HepG2 (cell line): ENCODE data around the gene MYORG. TPM values are rescaled to one million over a fixed set of nuclear protein-coding genes. Genes with fewer than 3 reads are reported as not detected.

Experiments
- ETV5 ChIP-seq: IDR thresholded peaks from 2 replicates; pipeline ENCODE4 v1.6.1; 2018; ENCODE audit warnings: missing biosample characterization, missing genetic modification reagents, inconsistent platforms, borderline replicate concordance
- GPN1 ChIP-seq: sonication (generic); formaldehyde crosslinking; IDR thresholded peaks from 2 replicates; pipeline ENCODE4 v1.5.1; 2020; ENCODE audit warnings: missing genetic modification reagents, borderline replicate concordance
- HOXA9 ChIP-seq: sonication (generic); formaldehyde crosslinking; IDR thresholded peaks from 2 replicates; pipeline ENCODE4 v1.8.1; 2022; ENCODE audit warnings: missing genetic modification reagents, mild to moderate bottlenecking, moderate library complexity, borderline replicate concordance
- KAT2B ChIP-seq: fragments of 150-350 bp; IDR thresholded peaks from 2 replicates; pipeline ENCODE4 v1.6.1; 2014; ENCODE audit warnings: low read depth, low read length, borderline replicate concordance
- NCOA1 ChIP-seq: sonication (generic); formaldehyde crosslinking; IDR thresholded peaks from 2 replicates; pipeline ENCODE4 v1.9.0; 2021; ENCODE audit warnings: missing genetic modification reagents
- NFYB ChIP-seq: sonication (generic); formaldehyde crosslinking; IDR thresholded peaks from 2 replicates; pipeline ENCODE4 v1.4.0; 2020; ENCODE audit warnings: missing genetic modification reagents
- POGZ ChIP-seq: sonication (generic); formaldehyde crosslinking; IDR thresholded peaks from 2 replicates; pipeline ENCODE4 v1.4.0; 2020; ENCODE audit warnings: mild to moderate bottlenecking, missing genetic modification reagents
- SAP130 ChIP-seq: IDR thresholded peaks from 2 replicates; pipeline ENCODE4 v1.6.1; 2016; ENCODE audit warnings: low read depth
- SMAD1 ChIP-seq: sonication (generic); formaldehyde crosslinking; IDR thresholded peaks from 2 replicates; pipeline ENCODE4 v1.4.0; 2020; ENCODE audit warnings: missing genetic modification reagents, low read depth, mild to moderate bottlenecking, borderline replicate concordance
- SNAPC2 ChIP-seq: sonication (generic); formaldehyde crosslinking; IDR thresholded peaks from 2 replicates; pipeline ENCODE4 v1.8.1; 2022; ENCODE audit warnings: mild to moderate bottlenecking, missing genetic modification reagents
- TEAD3 ChIP-seq: optimal IDR thresholded peaks from 2 replicates; pipeline ENCODE3; 2016; ENCODE audit warnings: borderline replicate concordance
- TRIM24 ChIP-seq: sonication (generic); formaldehyde crosslinking; IDR thresholded peaks from 2 replicates; pipeline ENCODE4 v1.8.0; 2022; ENCODE audit warnings: mild to moderate bottlenecking, missing genetic modification reagents
- ZNF10 ChIP-seq: sonication (generic); formaldehyde crosslinking; IDR thresholded peaks from 2 replicates; pipeline ENCODE4 v1.4.0; 2020; ENCODE audit warnings: mild to moderate bottlenecking, low read depth, missing genetic modification reagents, borderline replicate concordance
- ZNF12 ChIP-seq: sonication (generic); formaldehyde crosslinking; IDR thresholded peaks from 2 replicates; pipeline ENCODE4 v1.5.0; 2020; ENCODE audit warnings: missing genetic modification reagents
- ZNF136 ChIP-seq: sonication (generic); formaldehyde crosslinking; IDR thresholded peaks from 2 replicates; pipeline ENCODE4 v1.8.1; 2022; ENCODE audit warnings: low read depth, mild to moderate bottlenecking, moderate library complexity, missing genetic modification reagents
- ZNF232 ChIP-seq: sonication (generic); formaldehyde crosslinking; IDR thresholded peaks from 2 replicates; pipeline ENCODE4 v1.4.0; 2020; ENCODE audit warnings: missing genetic modification reagents, borderline replicate concordance
- ZNF235 ChIP-seq: sonication (generic); formaldehyde crosslinking; IDR thresholded peaks from 2 replicates; pipeline ENCODE4 v1.8.1; 2023; ENCODE audit warnings: mild to moderate bottlenecking, missing genetic modification reagents, borderline replicate concordance
- ZNF274 ChIP-seq: sonication (generic); formaldehyde crosslinking; IDR thresholded peaks from 2 replicates; pipeline ENCODE4 v1.5.1; 2020; ENCODE audit warnings: mild to moderate bottlenecking, missing genetic modification reagents
- ZNF331 ChIP-seq: sonication (generic); formaldehyde crosslinking; IDR thresholded peaks from 2 replicates; pipeline ENCODE4 v1.4.0; 2020; ENCODE audit warnings: missing genetic modification reagents
- ZNF557 ChIP-seq: sonication (generic); formaldehyde crosslinking; IDR thresholded peaks from 2 replicates; pipeline ENCODE4 v1.4.0; 2020; ENCODE audit warnings: missing genetic modification reagents
- ZNF749 ChIP-seq: sonication (generic); formaldehyde crosslinking; IDR thresholded peaks from 2 replicates; pipeline ENCODE4 v1.8.0; 2022; ENCODE audit warnings: mild to moderate bottlenecking, missing genetic modification reagents, moderate library complexity, borderline replicate concordance
- ZNF75D ChIP-seq: sonication (generic); formaldehyde crosslinking; IDR thresholded peaks from 2 replicates; pipeline ENCODE4 v1.8.1; 2023; ENCODE audit warnings: missing genetic modification reagents, mild to moderate bottlenecking, borderline replicate concordance
- ZNF761 ChIP-seq: sonication (generic); formaldehyde crosslinking; conservative IDR thresholded peaks from 2 replicates; pipeline ENCODE4 v1.4.0; 2020; ENCODE audit warnings: mild to moderate bottlenecking, missing genetic modification reagents
- polyA plus RNA-seq, 8 experiments: library from polyadenylated mRNA; depleted of rRNA in 3 of 8; stranded (reverse) in 7 of 8; unstranded in 1 of 8; fragments of >200 nt; fragmentation: Illumina TruSeq in 4 of 8; extraction: Trizol in 4 of 8; gene quantifications; 2 replicates each; pipeline versions ENCODE4 v1.2.1 to v1.2.3, GENCODE V29; 2011 to 2016; ENCODE audit warnings: low read depth in 4 of 8, missing spikeins in 1 of 8, mixed read lengths in 1 of 8; ENCODE audit not compliant: insufficient read depth in 1 of 8
- total RNA-seq, 5 experiments: library from RNA; depleted of rRNA; stranded (reverse); fragments of >200 nt; fragmentation: Illumina TruSeq; extraction: Trizol; gene quantifications; 2 replicates each; pipeline ENCODE4 v1.2.3, GENCODE V29; 2016; ENCODE audit warnings: low read depth in 1 of 5
- TF ChIP-seq, protein P1 (sequence below): sonication (generic); formaldehyde crosslinking; IDR thresholded peaks from 2 replicates; pipeline ENCODE4 v1.4.0; 2020; ENCODE audit warnings: missing genetic modification reagents

The MYORG gene
- total and polyA plus RNA-seq, 2 of the 13 experiments (the other 11 are each of a cell fraction or from before 2014, with no cell fraction given), result 11.1 to 22.4 TPM

DNA sequence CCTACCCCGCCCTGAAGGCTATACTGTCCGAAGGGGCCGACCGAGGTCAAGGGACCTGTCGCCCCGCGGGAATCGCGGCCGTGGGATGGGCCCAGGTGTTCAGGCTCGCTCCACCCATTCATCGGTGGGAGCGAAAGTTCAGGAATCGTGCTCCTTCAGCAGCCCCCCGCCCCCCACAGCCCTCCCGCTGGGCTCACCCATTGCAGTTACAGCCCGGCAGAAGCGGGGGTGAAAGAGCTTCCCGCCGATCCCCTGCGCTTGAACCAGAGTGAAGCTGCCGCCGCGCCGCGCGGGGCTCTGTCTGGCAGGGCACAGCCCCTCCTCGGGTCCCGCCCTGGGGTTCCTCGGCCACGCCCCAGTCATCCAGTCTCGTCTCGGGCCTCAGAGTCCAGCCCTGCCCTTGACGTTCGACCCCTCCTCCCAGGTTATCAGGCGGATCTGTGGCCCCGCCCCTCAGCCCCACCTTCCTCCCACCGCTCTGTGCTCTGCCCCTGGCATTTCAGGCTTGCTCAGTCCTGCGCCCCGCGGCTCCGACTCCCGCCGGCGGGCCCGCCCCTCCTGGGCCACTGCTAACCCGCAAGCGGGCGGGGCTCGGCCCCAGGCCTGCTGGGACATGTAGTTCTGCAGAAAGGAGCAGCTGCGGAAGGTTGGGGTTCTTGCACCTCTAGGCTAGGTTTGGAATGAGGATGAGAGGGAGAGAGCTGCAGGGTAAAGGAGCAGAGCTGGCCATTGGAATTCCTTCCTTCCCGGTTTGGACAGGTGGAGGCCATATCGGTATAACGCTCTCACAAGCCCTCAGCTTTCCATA lies at the start of gene MYORG (continued):
- TF ChIP-seq, protein P1, sequence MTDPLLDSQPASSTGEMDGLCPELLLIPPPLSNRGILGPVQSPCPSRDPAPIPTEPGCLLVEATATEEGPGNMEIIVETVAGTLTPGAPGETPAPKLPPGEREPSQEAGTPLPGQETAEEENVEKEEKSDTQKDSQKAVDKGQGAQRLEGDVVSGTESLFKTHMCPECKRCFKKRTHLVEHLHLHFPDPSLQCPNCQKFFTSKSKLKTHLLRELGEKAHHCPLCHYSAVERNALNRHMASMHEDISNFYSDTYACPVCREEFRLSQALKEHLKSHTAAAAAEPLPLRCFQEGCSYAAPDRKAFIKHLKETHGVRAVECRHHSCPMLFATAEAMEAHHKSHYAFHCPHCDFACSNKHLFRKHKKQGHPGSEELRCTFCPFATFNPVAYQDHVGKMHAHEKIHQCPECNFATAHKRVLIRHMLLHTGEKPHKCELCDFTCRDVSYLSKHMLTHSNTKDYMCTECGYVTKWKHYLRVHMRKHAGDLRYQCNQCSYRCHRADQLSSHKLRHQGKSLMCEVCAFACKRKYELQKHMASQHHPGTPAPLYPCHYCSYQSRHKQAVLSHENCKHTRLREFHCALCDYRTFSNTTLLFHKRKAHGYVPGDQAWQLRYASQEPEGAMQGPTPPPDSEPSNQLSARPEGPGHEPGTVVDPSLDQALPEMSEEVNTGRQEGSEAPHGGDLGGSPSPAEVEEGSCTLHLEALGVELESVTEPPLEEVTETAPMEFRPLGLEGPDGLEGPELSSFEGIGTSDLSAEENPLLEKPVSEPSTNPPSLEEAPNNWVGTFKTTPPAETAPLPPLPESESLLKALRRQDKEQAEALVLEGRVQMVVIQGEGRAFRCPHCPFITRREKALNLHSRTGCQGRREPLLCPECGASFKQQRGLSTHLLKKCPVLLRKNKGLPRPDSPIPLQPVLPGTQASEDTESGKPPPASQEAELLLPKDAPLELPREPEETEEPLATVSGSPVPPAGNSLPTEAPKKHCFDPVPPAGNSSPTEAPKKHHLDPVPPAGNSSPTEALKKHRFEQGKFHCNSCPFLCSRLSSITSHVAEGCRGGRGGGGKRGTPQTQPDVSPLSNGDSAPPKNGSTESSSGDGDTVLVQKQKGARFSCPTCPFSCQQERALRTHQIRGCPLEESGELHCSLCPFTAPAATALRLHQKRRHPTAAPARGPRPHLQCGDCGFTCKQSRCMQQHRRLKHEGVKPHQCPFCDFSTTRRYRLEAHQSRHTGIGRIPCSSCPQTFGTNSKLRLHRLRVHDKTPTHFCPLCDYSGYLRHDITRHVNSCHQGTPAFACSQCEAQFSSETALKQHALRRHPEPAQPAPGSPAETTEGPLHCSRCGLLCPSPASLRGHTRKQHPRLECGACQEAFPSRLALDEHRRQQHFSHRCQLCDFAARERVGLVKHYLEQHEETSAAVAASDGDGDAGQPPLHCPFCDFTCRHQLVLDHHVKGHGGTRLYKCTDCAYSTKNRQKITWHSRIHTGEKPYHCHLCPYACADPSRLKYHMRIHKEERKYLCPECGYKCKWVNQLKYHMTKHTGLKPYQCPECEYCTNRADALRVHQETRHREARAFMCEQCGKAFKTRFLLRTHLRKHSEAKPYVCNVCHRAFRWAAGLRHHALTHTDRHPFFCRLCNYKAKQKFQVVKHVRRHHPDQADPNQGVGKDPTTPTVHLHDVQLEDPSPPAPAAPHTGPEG (CRISPR knock-in tag), result no peak
- TF ChIP-seq HOXA9 (CRISPR knock-in tag), result no peak
- TF ChIP-seq TRIM24 (CRISPR knock-in tag), result 0 out of 2 replicates have a peak, but pooled peaks have one; percentile 10
- TF ChIP-seq ZNF274 (CRISPR knock-in tag), result peak; percentile 36; the same call in 1 of the 2 replicates
- TF ChIP-seq ZNF136 (CRISPR knock-in tag), result no peak; the same call in 1 of the 2 replicates
- TF ChIP-seq ZNF12 (CRISPR knock-in tag), result no peak
- TF ChIP-seq ZNF749 (CRISPR knock-in tag), result peak; percentile 62; the same call in 1 of the 2 replicates
- TF ChIP-seq ETV5, result no peak
- TF ChIP-seq ZNF232 (CRISPR knock-in tag), result no peak
- peak; percentile 80 for TF ChIP-seq SAP130 (CRISPR knock-in tag)
- TF ChIP-seq ZNF10 (CRISPR knock-in tag), result no peak
- TF ChIP-seq ZNF235 (CRISPR knock-in tag), result no peak; the same call in 1 of the 2 replicates
- peak; percentile 84 for TF ChIP-seq TEAD3 (CRISPR knock-in tag)
- no peak for TF ChIP-seq SMAD1 (CRISPR knock-in tag)
- peak; percentile 42; the same call in 1 of the 2 replicates for TF ChIP-seq ZNF761
- TF ChIP-seq KAT2B, result no peak
- TF ChIP-seq SNAPC2 (CRISPR knock-in tag), result no peak
- peak; percentile 58; the same call in 1 of the 2 replicates for TF ChIP-seq ZNF331 (CRISPR knock-in tag)
- no peak for TF ChIP-seq GPN1 (CRISPR knock-in tag)
- TF ChIP-seq ZNF557, result 0 out of 2 replicates have a peak, but pooled peaks have one; percentile 21
- no peak for TF ChIP-seq NCOA1
- no peak for TF ChIP-seq ZNF75D
- peak; percentile 39; the same call in 1 of the 2 replicates for TF ChIP-seq POGZ (CRISPR knock-in tag)
- no peak; the same call in 1 of the 2 replicates for TF ChIP-seq NFYB (CRISPR knock-in tag)
